ENCODE data around the gene SHH. TPM values are rescaled to one million over a fixed set of nuclear protein-coding genes. Genes with fewer than 3 reads are reported as not detected.

Gene SHH
- total RNA-seq, 1 donor from 2014 or later: 0.11 TPM

- no peak overlapping the region for H3K27ac Mint-ChIP-seq (ENCODE audit: unreplicated experiment)
- peaks cover 2% of the 10 kb centered on the region for H3K27me3 Mint-ChIP-seq (ENCODE audit: unreplicated experiment)
- H3K4me3 Mint-ChIP-seq (ENCODE audit: unreplicated experiment): no peak overlapping the region
- no peak for TF ChIP-seq CTCF (IDR thresholded peaks at IDR 0.05)
- no peak for DNase-seq (ENCODE audit: extremely low spot score, unreplicated experiment)
- no peaks in the 10 kb centered on the region for H3K36me3 Mint-ChIP-seq (ENCODE audit: unreplicated experiment)
- H3K4me1 Mint-ChIP-seq (ENCODE audit: unreplicated experiment): no peaks in the 10 kb centered on the region
- no peaks in the 10 kb centered on the region for H3K9me3 Mint-ChIP-seq (ENCODE audit: unreplicated experiment)
Observed at GRCh38 chr7:155832581-155832981, 20.3 kb upstream of the SHH start.

GRCh38 chr7:155831807-155832524 is 19.7 kb upstream of the SHH start:
- no peak for DNase-seq (ENCODE audit: extremely low spot score, unreplicated experiment)
- Mint-ChIP-seq H3K27ac (ENCODE audit: unreplicated experiment) (no peak overlapping the region), H3K36me3 (ENCODE audit: unreplicated experiment) (no peaks in the 10 kb centered on the region)

GRCh38 chr7:155830961-155831806 is 18.9 kb upstream of the SHH start:
- no peaks in the 10 kb centered on the region for H3K9me3 Mint-ChIP-seq (ENCODE audit: unreplicated experiment)
- no peak overlapping the region for H3K27ac Mint-ChIP-seq (ENCODE audit: unreplicated experiment)
- no peak for DNase-seq (ENCODE audit: extremely low spot score, unreplicated experiment)
- TF ChIP-seq CTCF (IDR thresholded peaks at IDR 0.05): no peak
- H3K36me3 Mint-ChIP-seq (ENCODE audit: unreplicated experiment): no peaks in the 10 kb centered on the region
- H3K27me3 Mint-ChIP-seq (ENCODE audit: unreplicated experiment): peaks cover 10% of the 10 kb centered on the region
- no peak overlapping the region for H3K4me3 Mint-ChIP-seq (ENCODE audit: unreplicated experiment)
- no peaks in the 10 kb centered on the region for H3K4me1 Mint-ChIP-seq (ENCODE audit: unreplicated experiment)

More at GRCh38 chr7:155831807-155832524, 19.7 kb upstream of the SHH start:
- Mint-ChIP-seq H3K4me3 (ENCODE audit: unreplicated experiment) (no peak overlapping the region), H3K27me3 (ENCODE audit: unreplicated experiment) (peaks cover 4% of the 10 kb centered on the region), H3K4me1 (ENCODE audit: unreplicated experiment) (no peaks in the 10 kb centered on the region), H3K9me3 (ENCODE audit: unreplicated experiment) (no peaks in the 10 kb centered on the region)
- TF ChIP-seq CTCF (IDR thresholded peaks at IDR 0.05): no peak

- peaks cover 16% of the 10 kb centered on the region for H3K27me3 Mint-ChIP-seq (ENCODE audit: unreplicated experiment)
- H3K9me3 Mint-ChIP-seq (ENCODE audit: unreplicated experiment): no peaks in the 10 kb centered on the region
- no peaks in the 10 kb centered on the region for H3K4me1 Mint-ChIP-seq (ENCODE audit: unreplicated experiment)
- DNase-seq (ENCODE audit: extremely low spot score, unreplicated experiment): no peak
- H3K4me3 Mint-ChIP-seq (ENCODE audit: unreplicated experiment): no peak overlapping the region
- no peak overlapping the region for H3K27ac Mint-ChIP-seq (ENCODE audit: unreplicated experiment)
- no peaks in the 10 kb centered on the region for H3K36me3 Mint-ChIP-seq (ENCODE audit: unreplicated experiment)
- no peak for TF ChIP-seq CTCF (IDR thresholded peaks at IDR 0.05)
Observed at GRCh38 chr7:155829796-155830470, 17.7 kb upstream of the SHH start.

- Mint-ChIP-seq H3K27me3 (ENCODE audit: unreplicated experiment) (peaks cover 47% of the 10 kb centered on the region), H3K9me3 (ENCODE audit: unreplicated experiment) (no peaks in the 10 kb centered on the region), H3K4me3 (ENCODE audit: unreplicated experiment) (no peak overlapping the region), H3K4me1 (ENCODE audit: unreplicated experiment) (no peaks in the 10 kb centered on the region), H3K36me3 (ENCODE audit: unreplicated experiment) (no peaks in the 10 kb centered on the region), H3K27ac (ENCODE audit: unreplicated experiment) (no peak overlapping the region)
- no peak for TF ChIP-seq CTCF (IDR thresholded peaks at IDR 0.05)
- no peak for DNase-seq (ENCODE audit: extremely low spot score, unreplicated experiment)
Observed at GRCh38 chr7:155825336-155825735, 13.1 kb upstream of the SHH start.
